Endothelial cell of umbilical vein (primary cell): ENCODE measurements around the gene BAX. TPM values are rescaled to one million over a fixed set of nuclear protein-coding genes. Genes with fewer than 3 reads are reported as not detected.

Experiments
- BruUV-seq: library from RNA; stranded (reverse); fragments of 400-500 nt; replicated peaks from 2 replicates; lab custom pipeline; 2021; lab: Mats Ljungman, UMichigan
- CTCF ChIA-PET: fragments of 300-600, 350-600 bp; sonication (Branson Sonifier 250); formaldehyde crosslinking; loops from one replicate; lab custom pipeline; 2021; ENCODE audit warnings: antibody characterized with exemption, inconsistent platforms; lab: Charles Lee
- POLR2A ChIA-PET: fragments of 300-600, 350-600 bp; sonication (Branson Sonifier 250); formaldehyde crosslinking; loops from one replicate; lab custom pipeline; 2021; ENCODE audit warnings: antibody characterized with exemption, inconsistent platforms; lab: Charles Lee
- DNase-seq: peaks from one replicate; pipeline ENCODE4 v3.0.0-alpha.2; 2011; ENCODE audit warnings: low read depth, low spot score
- FAIRE-seq: peaks from 2 replicates; lab custom pipeline; 2011; peaks lifted over from hg19 to GRCh38; lab: Jason Lieb, UNC
- H2AFZ ChIP-seq: 2 replicates; pipeline ENCODE4 v1.6.0; 2012; ENCODE audit warnings: low read depth, low read length, control low read depth, inconsistent platforms
- H3K27ac ChIP-seq: 2 replicates; pipeline ENCODE4 v1.5.1; 2011; ENCODE audit warnings: low read depth, mild to moderate bottlenecking, control low read depth, low read length, moderate library complexity; ENCODE audit not compliant: insufficient read depth
- H3K27me3 ChIP-seq, 2 experiments: 2 replicates each; pipeline versions ENCODE4 v1.6.0 to v1.6.1; 2011; ENCODE audit warnings: low read length in 2 of 2, mixed read lengths in 1 of 2; ENCODE audit not compliant: control insufficient read depth in 2 of 2, insufficient read depth in 2 of 2
- H3K36me3 ChIP-seq, 2 experiments: 2 replicates in 1 of 2; 3 replicates in 1 of 2; pipeline ENCODE4 v1.5.1; 2011; ENCODE audit warnings: low read length in 2 of 2, mild to moderate bottlenecking in 1 of 2, moderate library complexity in 1 of 2; ENCODE audit not compliant: control insufficient read depth in 2 of 2, insufficient read depth in 2 of 2; ENCODE audit errors: extremely low read depth in 1 of 2
- H3K4me1 ChIP-seq: 3 replicates; pipeline ENCODE4 v1.5.1; 2011; ENCODE audit warnings: mild to moderate bottlenecking, low read length; ENCODE audit not compliant: control insufficient read depth, insufficient read depth; ENCODE audit errors: extremely low read depth
- H3K4me2 ChIP-seq: 2 replicates; pipeline ENCODE4 v1.6.1; 2011; ENCODE audit warnings: low read length, control low read depth, mixed read lengths; ENCODE audit not compliant: insufficient read depth
- H3K4me3 ChIP-seq, 3 experiments: fragments of 200-600 bp in 1 of 3; sonication (generic), shearing (Covaris generic) in 1 of 3; replicated peaks in 1 of 3; 2 replicates each; pipeline ENCODE4 v1.5.1; 2011 to 2016; ENCODE audit warnings: control low read depth in 3 of 3, low read length in 3 of 3, mild to moderate bottlenecking in 2 of 3, inconsistent platforms in 1 of 3, low read depth in 1 of 3, moderate library complexity in 1 of 3; ENCODE audit not compliant: insufficient read depth in 1 of 3
- H3K79me2 ChIP-seq: 2 replicates; pipeline ENCODE4 v1.6.0; 2012; ENCODE audit warnings: low read length, inconsistent platforms; ENCODE audit not compliant: control insufficient read depth, insufficient read depth
- H3K9ac ChIP-seq: replicated peaks from 2 replicates; pipeline ENCODE3; 2011; ENCODE audit warnings: low read length, control low read depth; ENCODE audit not compliant: insufficient read depth; ENCODE audit errors: extremely low read depth
- H3K9me1 ChIP-seq: replicated peaks from 3 replicates; pipeline ENCODE4 v1.6.0; 2011; ENCODE audit warnings: mild to moderate bottlenecking, low read length; ENCODE audit not compliant: control insufficient read depth, insufficient read depth; ENCODE audit errors: extremely low read depth
- H3K9me3 ChIP-seq: replicated peaks from 2 replicates; pipeline ENCODE4 v1.5.1; 2012; ENCODE audit warnings: low read length, inconsistent platforms; ENCODE audit not compliant: control insufficient read depth, insufficient read depth
- H4K20me1 ChIP-seq: replicated peaks from 2 replicates; pipeline ENCODE3; 2011; ENCODE audit warnings: mild to moderate bottlenecking, low read length; ENCODE audit not compliant: control insufficient read depth, insufficient read depth; ENCODE audit errors: extremely low read depth
- CTCF ChIP-seq, 2 donors: IDR thresholded peaks; 1 replicate in 1 of 2; 2 replicates in 1 of 2; pipeline ENCODE4 v1.5.1; 2011; ENCODE audit warnings: low read length in 2 of 2, mild to moderate bottlenecking in 2 of 2, moderate library complexity in 2 of 2, control low read depth in 1 of 2, inconsistent platforms in 1 of 2, low read depth in 1 of 2; ENCODE audit not compliant: insufficient read depth in 1 of 2; ENCODE audit errors: extremely low read depth in 1 of 2
- EZH2 ChIP-seq: IDR thresholded peaks from 2 replicates; pipeline ENCODE4 v1.6.1; 2012; ENCODE audit warnings: borderline replicate concordance, low read depth, mild to moderate bottlenecking, moderate library complexity, low read length, inconsistent platforms; ENCODE audit not compliant: severe bottlenecking
- FOS ChIP-seq: IDR thresholded peaks from 2 replicates; pipeline ENCODE4 v1.6.1; 2011; ENCODE audit warnings: mild to moderate bottlenecking, low read length, moderate library complexity, borderline replicate concordance; ENCODE audit not compliant: insufficient read depth
- GATA2 ChIP-seq: IDR thresholded peaks from 2 replicates; pipeline ENCODE4 v1.7.0; 2011; ENCODE audit warnings: low read depth, mild to moderate bottlenecking, moderate library complexity, mixed read lengths, low read length; ENCODE audit not compliant: insufficient read length, insufficient read depth
- JUN ChIP-seq: IDR thresholded peaks from 2 replicates; pipeline ENCODE4 v1.6.1; 2011; ENCODE audit warnings: borderline replicate concordance, low read depth; ENCODE audit not compliant: insufficient read length, insufficient read depth
- MAX ChIP-seq: IDR thresholded peaks from 2 replicates; pipeline ENCODE4 v1.6.1; 2011; ENCODE audit not compliant: insufficient read depth, insufficient read length
- MYC ChIP-seq: IDR thresholded peaks from one replicate; pipeline ENCODE4 v1.6.1; 2011; ENCODE audit warnings: mild to moderate bottlenecking, low read depth, low read length
- POLR2A ChIP-seq: IDR thresholded peaks from 2 replicates; pipeline ENCODE4 v1.6.1; 2012; ENCODE audit warnings: low read depth, mild to moderate bottlenecking, control low read depth, low read length
- POLR2AphosphoS5 ChIP-seq: IDR thresholded peaks from 2 replicates; pipeline ENCODE4 v1.6.1; 2012; ENCODE audit warnings: low read depth, mild to moderate bottlenecking, control low read depth, low read length, moderate library complexity; ENCODE audit not compliant: insufficient read depth
- dilution Hi-C: fragments of 300-500 bp; cut with MboI; formaldehyde crosslinking; loops from one replicate; pipeline ENCODE4 v1.15.0; 2019; ENCODE audit warnings: low sequenced_read_pairs; ENCODE audit not compliant: extremely low pct_ligation_motif_present
- intact Hi-C: fragments of 100-400 bp; cut with micrococcal nuclease; formaldehyde crosslinking; loops from one replicate; pipeline ENCODE4 v1.10.0; 2022
- polyA plus RNA-seq, 4 experiments: library from polyadenylated mRNA; depleted of rRNA in 3 of 4; stranded (reverse) in 3 of 4; unstranded in 1 of 4; fragments of >200 nt; gene quantifications; 2 replicates each; pipeline versions ENCODE4 v1.2.1 to v1.2.3, GENCODE V29; 2011 to 2012; ENCODE audit warnings: missing spikeins in 1 of 4
- total RNA-seq: library from RNA; stranded (reverse); gene quantifications from 2 replicates; pipeline ENCODE4 v1.2.3, GENCODE V29; 2021

The BAX gene
- total and polyA plus RNA-seq, 2 donors (not counting 3 experiments of a cell fraction or from before 2014, with no cell fraction given) = 267 to 283 TPM

- ChIA-PET CTCF (no interaction called here), POLR2A (no interaction called here)
- dilution Hi-C loops = no loop called here
- no peaks in the 10 kb centered on the region for H3K27me3 ChIP-seq
- H4K20me1 ChIP-seq = no peaks in the 10 kb centered on the region
- peaks cover 0 to 9% of the 10 kb centered on the region in 2 experiments for H3K36me3 ChIP-seq
- H3K9me1 ChIP-seq = no peaks in the 10 kb centered on the region
- no peak for TF ChIP-seq GATA2
- H3K79me2 ChIP-seq = no peaks in the 10 kb centered on the region
- intact Hi-C loops = no loop called here
- no TSS peak for BruUV-seq
- H3K9me3 ChIP-seq = no peaks in the 10 kb centered on the region
- FAIRE-seq (no peak), DNase-seq (no peak)
- no peak overlapping the region for H3K27ac ChIP-seq
- H3K9ac ChIP-seq = no peak overlapping the region
- no peak overlapping the region for H3K4me3 ChIP-seq
- H3K4me2 ChIP-seq = no peak overlapping the region
- no peaks in the 10 kb centered on the region for H3K4me1 ChIP-seq
- H2AFZ ChIP-seq = no peak overlapping the region
These were observed 27.6 kb downstream of the BAX start for GRCh38 chr19:48982280-48982679.

GRCh38 chr19:48985711-48986110 lies 31.0 kb downstream of the BAX start:
- Histone ChIP-seq H3K27ac (no peak overlapping the region), H3K36me3 (peaks cover 0 to 14% of the 10 kb centered on the region in 2 experiments), H3K4me2 (no peak overlapping the region), H3K79me2 (peaks cover 3% of the 10 kb centered on the region), H3K4me3 (no peak overlapping the region), H2AFZ (no peak overlapping the region), H4K20me1 (no peaks in the 10 kb centered on the region), H3K27me3 (no peaks in the 10 kb centered on the region), H3K9me1 (no peaks in the 10 kb centered on the region), H3K4me1 (no peaks in the 10 kb centered on the region), H3K9ac (no peak overlapping the region), H3K9me3 (no peaks in the 10 kb centered on the region)
- no TSS peak for BruUV-seq
- FAIRE-seq (no peak), DNase-seq (no peak)
- POLR2A ChIA-PET = no interaction called here
- intact Hi-C loops (no loop called here), dilution Hi-C loops (no loop called here)
- TF ChIP-seq CTCF (IDR thresholded peaks at IDR 0.05; ENCODE audit: extremely low read depth in 1 of 2, insufficient read depth in 1 of 2, low read depth in 1 of 2, low read length in 2 of 2) (no peak), POLR2AphosphoS5 (no peak), GATA2 (no peak), POLR2A (no peak), JUN (no peak), MAX (no peak), EZH2 (no peak), FOS (no peak), MYC (no peak)
- CTCF ChIA-PET = interaction anchor here (1.0 to 1.9 kb wide), 4 partner anchors 7 to 34 kb away, joined by 3 to 12 read pairs (median 6); no protein-coding TSS in a partner anchor
